Thymus (tissue), 11 donors: ENCODE results near the gene PSME3. TPM values are rescaled to one million over a fixed set of nuclear protein-coding genes. Genes with fewer than 3 reads are reported as not detected.
"Not testable (repeated sequence)": the region's sequence is repeated elsewhere in the genome, so short reads cannot be mapped to it uniquely, and the experiment has no call there.

ENCODE experiments used
- DNase-seq, 9 donors: peaks; one replicate each; pipeline ENCODE4 v3.0.0-alpha.2; 2013; ENCODE audit warnings: low spot score in 9 of 9, low read depth in 6 of 9, missing footprints in 1 of 9
- H3K27ac ChIP-seq, 2 donors: one replicate each; pipeline ENCODE4 v1.5.1; 2013; ENCODE audit warnings: control low read depth in 1 of 2, low read depth in 1 of 2, low read length in 1 of 2, mild to moderate bottlenecking in 1 of 2, moderate library complexity in 1 of 2
- H3K27me3 ChIP-seq, 2 donors: one replicate each; pipeline ENCODE4 v1.5.1; 2013; ENCODE audit warnings: low read length in 1 of 2; ENCODE audit not compliant: control insufficient read depth in 2 of 2, insufficient read depth in 1 of 2
- H3K36me3 ChIP-seq, 2 donors: one replicate each; pipeline ENCODE4 v1.5.1; 2013; ENCODE audit warnings: low read length in 1 of 2, mild to moderate bottlenecking in 1 of 2, moderate library complexity in 1 of 2; ENCODE audit not compliant: control insufficient read depth in 2 of 2, insufficient read depth in 2 of 2
- H3K4me1 ChIP-seq, 2 donors: one replicate each; pipeline ENCODE4 v1.5.1; 2013; ENCODE audit warnings: low read length in 2 of 2; ENCODE audit not compliant: control insufficient read depth in 2 of 2, insufficient read depth in 2 of 2
- H3K4me3 ChIP-seq, 2 donors: one replicate each; pipeline ENCODE4 v1.5.1; 2013; ENCODE audit warnings: low read length in 2 of 2, control low read depth in 1 of 2, mild to moderate bottlenecking in 1 of 2
- H3K9me3 ChIP-seq, 2 donors: one replicate each; pipeline ENCODE4 v1.5.1; 2013; ENCODE audit warnings: low read length in 1 of 2, mild to moderate bottlenecking in 1 of 2; ENCODE audit not compliant: control insufficient read depth in 2 of 2, insufficient read depth in 1 of 2
- WGBS: extraction: QIAGEN DNeasy Blood & Tissue Kit; methylation state at CpG from one replicate; pipeline ENCODE4 v1.1.7; 2013; 5-methylcytosine and 5-hydroxymethylcytosine counted together
- polyA plus RNA-seq: library from polyadenylated mRNA; stranded (reverse); fragments of 200-250 nt; gene quantifications from one replicate; pipeline ENCODE4 v1.2.3, GENCODE V29; 2013
- total RNA-seq: library from RNA; stranded (reverse); fragments of 120-200 nt; gene quantifications from one replicate; pipeline ENCODE4 v1.2.4, GENCODE V29; 2013
- donor health status: healthy.

PSME3 gene
- total and polyA plus RNA-seq, 2 donors, result 35.0 to 43.9 TPM

DNA sequence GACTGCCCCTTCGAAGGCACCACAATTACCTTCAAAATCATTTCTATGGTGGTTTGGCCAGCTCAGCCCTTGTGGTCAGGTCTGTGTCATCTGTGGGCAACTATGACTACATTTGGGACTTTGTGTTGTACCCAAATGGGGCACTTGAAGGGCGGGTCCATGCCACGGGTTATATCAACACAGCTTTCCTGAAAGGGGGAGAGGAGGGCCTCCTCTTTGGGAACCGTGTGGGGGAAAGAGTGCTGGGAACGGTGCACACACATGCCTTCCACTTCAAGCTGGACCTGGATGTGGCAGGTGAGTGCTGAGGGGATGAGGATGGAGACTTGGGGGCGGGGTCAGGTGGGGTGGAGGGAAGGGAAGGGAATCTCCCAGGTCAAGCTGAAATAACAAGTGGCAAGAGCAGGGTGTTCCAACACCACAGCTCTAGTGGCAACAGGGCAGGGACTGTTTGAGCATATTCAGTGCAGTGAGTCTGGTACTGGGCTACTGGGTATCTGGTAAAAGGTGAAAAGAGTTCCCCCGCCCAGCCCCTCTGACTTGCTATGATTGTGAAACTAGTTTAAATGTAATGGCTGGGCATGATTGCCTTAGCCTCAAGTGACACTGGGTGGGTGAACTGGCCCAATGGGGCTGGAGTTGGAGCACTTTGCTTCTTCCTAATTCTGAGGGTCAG, 12.9 kb downstream of the PSME3 start:
- peaks cover 0 to 4% of the 10 kb centered on the region in 2 donors for H3K27me3 ChIP-seq
- peaks cover 40 to 46% of the 10 kb centered on the region in 2 donors for H3K36me3 ChIP-seq
- DNase-seq, result no peak
- H3K4me1 ChIP-seq, result no peaks in the 10 kb centered on the region
- H3K27ac ChIP-seq, result no peak overlapping the region
- WGBS, result 95% methylated on average over 7 of the region's 7 CpGs
- no peaks in the 10 kb centered on the region for H3K9me3 ChIP-seq
- no peak overlapping the region for H3K4me3 ChIP-seq

DNA sequence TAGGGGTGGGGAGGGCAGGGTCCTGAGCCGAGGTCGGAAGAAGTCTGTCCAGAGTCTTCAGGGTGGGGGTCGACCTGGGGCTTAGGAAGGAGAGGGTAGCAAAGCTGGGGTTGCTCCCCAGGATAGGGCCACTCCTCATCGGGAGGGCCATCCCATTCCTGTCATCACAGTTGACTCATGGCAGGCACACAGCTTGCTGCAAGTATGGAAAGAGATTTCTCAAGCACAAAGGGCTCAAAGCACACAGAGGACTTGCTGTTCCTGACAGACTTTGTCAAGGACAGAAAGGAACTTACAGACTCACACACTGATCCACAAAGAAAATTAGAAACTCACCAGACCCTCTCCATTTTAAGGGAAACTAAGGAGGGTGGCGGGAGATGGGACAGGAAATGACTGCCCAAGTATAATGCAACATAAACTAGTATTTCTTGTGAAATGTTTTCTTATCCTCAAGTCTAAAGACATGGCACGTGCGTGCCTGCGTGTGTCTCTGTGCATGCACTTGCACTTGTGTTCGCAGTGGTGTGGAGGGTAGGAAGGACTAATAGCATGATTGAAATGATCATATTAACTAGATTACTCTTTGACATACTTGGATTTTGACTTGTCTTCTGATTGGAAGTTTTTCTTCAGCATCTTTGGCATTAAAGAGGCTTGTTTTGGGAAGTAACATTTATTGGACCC, 13.5 kb downstream of the PSME3 start:
- Histone ChIP-seq H3K27me3 (peaks cover 0 to 4% of the 10 kb centered on the region in 2 donors), H3K4me3 (no peak overlapping the region), H3K36me3 (peaks cover 34 to 40% of the 10 kb centered on the region in 2 donors), H3K4me1 (no peaks in the 10 kb centered on the region), H3K27ac (no peak overlapping the region), H3K9me3 (no peaks in the 10 kb centered on the region)
- WGBS, result 90% methylated on average over 9 of the region's 9 CpGs
- no peak for DNase-seq

DNA sequence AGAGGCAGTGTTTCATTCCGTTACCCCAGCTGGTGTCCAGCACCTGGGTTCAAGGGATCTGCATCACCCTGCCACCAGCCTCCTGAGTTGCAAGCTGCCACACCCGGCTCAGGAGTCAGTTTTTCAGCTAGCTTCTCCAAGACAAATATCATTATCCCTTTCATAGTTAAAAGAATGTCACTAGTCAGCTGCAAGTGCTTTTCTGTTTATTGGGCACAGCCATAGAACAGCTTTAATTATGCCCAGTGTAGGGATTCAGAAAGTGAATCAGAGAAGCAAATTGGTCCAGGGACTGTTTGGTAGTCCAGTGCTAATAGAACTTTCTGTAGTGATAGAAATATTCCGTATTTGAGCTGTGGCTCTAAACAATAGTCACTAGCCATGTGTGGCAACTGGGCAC, 14.9 kb downstream of the PSME3 start:
- H3K4me3 ChIP-seq, result no peak overlapping the region
- H3K9me3 ChIP-seq, result no peaks in the 10 kb centered on the region
- peaks cover 0 to 2% of the 10 kb centered on the region in 2 donors for H3K4me1 ChIP-seq
- 93% methylated on average over 3 of the region's 3 CpGs for WGBS
- DNase-seq, result no peak
- peaks cover 25 to 26% of the 10 kb centered on the region in 2 donors for H3K36me3 ChIP-seq
- H3K27ac ChIP-seq, result no peak overlapping the region
- peaks cover 0 to 4% of the 10 kb centered on the region in 2 donors for H3K27me3 ChIP-seq

DNA sequence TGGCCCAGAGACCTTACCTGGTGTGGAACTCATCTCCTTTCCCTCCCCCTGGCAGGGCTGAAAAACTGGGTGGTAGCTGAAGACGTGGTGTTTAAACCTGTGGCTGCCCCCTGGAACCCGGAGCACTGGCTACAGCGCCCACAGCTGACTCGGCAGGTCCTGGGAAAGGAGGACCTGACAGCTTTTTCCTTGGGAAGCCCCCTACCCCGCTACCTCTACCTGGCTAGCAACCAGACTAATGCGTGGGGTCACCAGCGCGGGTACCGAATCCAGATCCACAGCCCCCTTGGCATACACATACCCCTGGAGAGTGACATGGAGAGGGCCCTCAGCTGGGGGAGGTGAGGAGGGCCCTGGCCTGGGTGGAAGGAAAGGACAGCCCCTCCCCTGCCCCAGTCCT, 15.8 kb downstream of the PSME3 start:
- peaks cover 0 to 8% of the 10 kb centered on the region in 2 donors for H3K4me1 ChIP-seq
- 94% methylated on average over 9 of the region's 9 CpGs for WGBS

DNA sequence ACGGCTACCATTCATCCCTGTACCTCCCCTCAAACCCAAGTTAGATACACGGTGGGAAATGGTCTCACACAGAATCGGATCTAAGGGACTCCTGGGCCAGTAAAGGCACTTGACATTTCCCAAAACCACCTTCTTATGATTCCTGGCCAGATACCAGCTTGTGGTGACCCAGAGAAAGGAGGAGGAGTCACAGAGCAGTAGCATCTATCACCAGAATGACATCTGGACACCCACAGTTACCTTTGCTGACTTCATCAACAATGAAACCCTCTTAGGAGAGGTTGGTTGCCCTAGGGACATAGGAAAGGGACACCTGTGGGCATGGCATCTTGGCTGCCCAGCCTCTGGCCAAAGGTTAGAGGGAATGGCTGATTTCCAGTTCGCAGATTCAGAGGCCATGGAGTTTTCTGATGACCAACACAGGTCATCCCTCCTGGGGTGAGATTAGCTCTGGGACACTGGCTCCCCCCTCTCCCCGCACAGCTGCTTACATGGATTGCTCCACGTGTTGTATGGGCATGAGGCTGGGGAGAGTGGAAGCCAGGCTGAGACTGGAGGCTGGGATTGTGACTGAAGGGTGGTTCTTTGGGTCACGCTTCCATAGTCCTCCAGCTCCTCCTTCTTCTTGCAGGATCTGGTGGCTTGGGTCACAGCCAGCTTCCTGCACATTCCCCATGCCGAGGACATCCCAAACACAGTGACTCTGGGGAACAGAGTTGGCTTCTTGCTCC, 16.4 kb downstream of the PSME3 start:
- 89% methylated on average over 8 of the region's 8 CpGs for WGBS

More for the DNA sequence above, 15.8 kb downstream of the PSME3 start:
- no peak overlapping the region for H3K27ac ChIP-seq
- H3K9me3 ChIP-seq, result no peaks in the 10 kb centered on the region
- peaks cover 18 to 21% of the 10 kb centered on the region in 2 donors for H3K36me3 ChIP-seq
- DNase-seq, result no peak
- H3K27me3 ChIP-seq, result peaks cover 0 to 4% of the 10 kb centered on the region in 2 donors
- H3K4me3 ChIP-seq, result no peak overlapping the region

DNA sequence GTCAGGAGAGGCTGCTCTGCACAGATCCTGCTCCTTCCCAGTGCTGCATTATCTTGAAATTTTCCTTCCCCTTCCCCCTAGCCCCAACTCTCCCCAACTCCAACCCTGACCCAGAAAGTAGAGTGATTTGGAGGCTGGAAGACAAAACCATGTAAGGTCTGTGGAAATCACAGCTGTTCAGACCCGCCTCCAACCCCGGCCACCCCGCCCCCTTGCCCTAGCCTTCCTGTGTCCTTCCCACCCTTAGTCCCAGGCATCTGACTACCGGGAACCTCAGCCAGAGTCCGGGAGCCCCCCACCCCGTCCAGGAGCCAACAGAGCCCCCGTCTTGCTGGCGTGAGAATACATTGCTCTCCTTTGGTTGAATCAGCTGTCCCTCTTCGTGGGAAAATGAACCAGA, 17.8 kb downstream of the PSME3 start, which contains the start of gene AOC3:
Gene AOC3, plus strand, starts transcription at position 246 of the 400 bp plus-strand sequence. Its CDS starts 145 bp downstream, at position 391.
- 87% methylated on average over 9 of the region's 9 CpGs for WGBS
- Histone ChIP-seq H3K9me3 (no peaks in the 10 kb centered on the region), H3K27ac (no peak within 1 kb of the TSS), H3K27me3 (peaks cover 0 to 4% of the 10 kb centered on the region in 2 donors), H3K4me1 (peaks cover 0 to 8% of the 10 kb centered on the region in 2 donors), H3K36me3 (peaks cover 0 to 2% of the 10 kb centered on the region in 2 donors), H3K4me3 (no peak within 1 kb of the TSS)
- DNase-seq, result no peak

More for the DNA sequence above, 16.4 kb downstream of the PSME3 start:
- DNase-seq, result no peak
- H3K9me3 ChIP-seq, result no peaks in the 10 kb centered on the region
- peaks cover 0 to 4% of the 10 kb centered on the region in 2 donors for H3K27me3 ChIP-seq
- no peak overlapping the region for H3K4me3 ChIP-seq
- peaks cover 12 to 16% of the 10 kb centered on the region in 2 donors for H3K36me3 ChIP-seq
- H3K27ac ChIP-seq, result no peak overlapping the region
- peaks cover 0 to 8% of the 10 kb centered on the region in 2 donors for H3K4me1 ChIP-seq

DNA sequence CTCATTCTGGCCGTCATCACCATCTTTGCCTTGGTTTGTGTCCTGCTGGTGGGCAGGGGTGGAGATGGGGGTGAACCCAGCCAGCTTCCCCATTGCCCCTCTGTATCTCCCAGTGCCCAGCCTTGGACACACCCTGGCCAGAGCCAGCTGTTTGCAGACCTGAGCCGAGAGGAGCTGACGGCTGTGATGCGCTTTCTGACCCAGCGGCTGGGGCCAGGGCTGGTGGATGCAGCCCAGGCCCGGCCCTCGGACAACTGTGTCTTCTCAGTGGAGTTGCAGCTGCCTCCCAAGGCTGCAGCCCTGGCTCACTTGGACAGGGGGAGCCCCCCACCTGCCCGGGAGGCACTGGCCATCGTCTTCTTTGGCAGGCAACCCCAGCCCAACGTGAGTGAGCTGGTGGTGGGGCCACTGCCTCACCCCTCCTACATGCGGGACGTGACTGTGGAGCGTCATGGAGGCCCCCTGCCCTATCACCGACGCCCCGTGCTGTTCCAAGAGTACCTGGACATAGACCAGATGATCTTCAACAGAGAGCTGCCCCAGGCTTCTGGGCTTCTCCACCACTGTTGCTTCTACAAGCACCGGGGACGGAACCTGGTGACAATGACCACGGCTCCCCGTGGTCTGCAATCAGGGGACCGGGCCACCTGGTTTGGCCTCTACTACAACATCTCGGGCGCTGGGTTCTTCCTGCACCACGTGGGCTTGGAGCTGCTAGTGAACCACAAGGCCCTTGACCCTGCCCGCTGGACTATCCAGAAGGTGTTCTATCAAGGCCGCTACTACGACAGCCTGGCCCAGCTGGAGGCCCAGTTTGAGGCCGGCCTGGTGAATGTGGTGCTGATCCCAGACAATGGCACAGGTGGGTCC, 18.4 kb downstream of the PSME3 start:
- not testable (repeated sequence) for H3K9me3 ChIP-seq, H3K4me1 ChIP-seq, H3K27me3 ChIP-seq, H3K4me3 ChIP-seq, H3K36me3 ChIP-seq, H3K27ac ChIP-seq, DNase-seq
- WGBS, result 95% methylated on average over 25 of the region's 28 CpGs

DNA sequence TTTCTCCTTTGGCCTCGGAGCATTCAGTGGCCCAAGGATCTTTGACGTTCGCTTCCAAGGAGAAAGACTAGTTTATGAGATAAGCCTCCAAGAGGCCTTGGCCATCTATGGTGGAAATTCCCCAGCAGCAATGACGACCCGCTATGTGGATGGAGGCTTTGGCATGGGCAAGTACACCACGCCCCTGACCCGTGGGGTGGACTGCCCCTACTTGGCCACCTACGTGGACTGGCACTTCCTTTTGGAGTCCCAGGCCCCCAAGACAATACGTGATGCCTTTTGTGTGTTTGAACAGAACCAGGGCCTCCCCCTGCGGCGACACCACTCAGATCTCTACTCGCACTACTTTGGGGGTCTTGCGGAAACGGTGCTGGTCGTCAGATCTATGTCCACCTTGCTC, 19.2 kb downstream of the PSME3 start:
- peaks cover 0 to 8% of the 10 kb centered on the region in 2 donors for H3K4me1 ChIP-seq
- H3K27me3 ChIP-seq, result peaks cover 0 to 4% of the 10 kb centered on the region in 2 donors
- WGBS, result 94% methylated on average over 15 of the region's 15 CpGs
- H3K27ac ChIP-seq, result no peak overlapping the region
- no peak for DNase-seq
- H3K9me3 ChIP-seq, result no peaks in the 10 kb centered on the region
- H3K36me3 ChIP-seq, result no peaks in the 10 kb centered on the region
- H3K4me3 ChIP-seq, result no peak overlapping the region
